Fibroblast of skin of scalp (primary cell): ENCODE results near the gene GYS2. TPM values are rescaled to one million over a fixed set of nuclear protein-coding genes. Genes with fewer than 3 reads are reported as not detected.
"Not testable (repeated sequence)": the region's sequence is repeated elsewhere in the genome, so short reads cannot be mapped to it uniquely, and the experiment has no call there.

Experiments
- DNase-seq: peaks from one replicate; pipeline ENCODE4 v3.0.0-alpha.2; 2013
- polyA plus RNA-seq, 2 experiments: library from polyadenylated mRNA; unstranded; fragments of 120-200 nt; gene quantifications; one replicate each; pipeline ENCODE4 v1.2.1, GENCODE V29; 2013; ENCODE audit not compliant: insufficient read length in 2 of 2

The GYS2 gene
- polyA plus RNA-seq (2013, experiment 1 of 2; ENCODE audit: insufficient read length), result not detected
- not detected for polyA plus RNA-seq (2013, experiment 2 of 2; ENCODE audit: insufficient read length)

- DNase-seq, result no peak
Observed at GRCh38 chr12:21604245-21605101, at the start of gene GYS2. TSS of gene GYS2 (minus strand) at chr12:21604847. CDS start at chr12:21604592, 255 bp downstream.

GRCh38 chr12:21651821-21652220 lies 47.2 kb upstream of the GYS2 start:
- no peak for DNase-seq

- no peak for DNase-seq
Observed at GRCh38 chr12:21650997-21651396, 46.4 kb upstream of the GYS2 start.

GRCh38 chr12:21649034-21649433 lies 44.4 kb upstream of the GYS2 start:
- no peak for DNase-seq

GRCh38 chr12:21648378-21648777 lies 43.7 kb upstream of the GYS2 start:
- no peak for DNase-seq

- no peak for DNase-seq
Observed at GRCh38 chr12:21647179-21647578, 42.5 kb upstream of the GYS2 start.

GRCh38 chr12:21645041-21645500 lies 40.4 kb upstream of the GYS2 start:
- DNase-seq, result not testable (repeated sequence)

GRCh38 chr12:21644516-21644915 lies 39.9 kb upstream of the GYS2 start:
- DNase-seq, result no peak

GRCh38 chr12:21643758-21644157 lies 39.1 kb upstream of the GYS2 start:
- DNase-seq, result no peak

GRCh38 chr12:21642707-21643389 lies 38.2 kb upstream of the GYS2 start:
- peak; percentile 17 for DNase-seq

- DNase-seq, result no peak
Observed at GRCh38 chr12:21638054-21638891, 33.6 kb upstream of the GYS2 start.

- no peak for DNase-seq
Observed at GRCh38 chr12:21634245-21634644, 29.6 kb upstream of the GYS2 start.

- DNase-seq, result no peak
Observed at GRCh38 chr12:21631367-21631766, 26.7 kb upstream of the GYS2 start.

GRCh38 chr12:21627924-21628323 lies 23.3 kb upstream of the GYS2 start:
- no peak for DNase-seq

GRCh38 chr12:21618566-21618965 lies 13.9 kb upstream of the GYS2 start:
- DNase-seq, result no peak

- DNase-seq, result no peak
Observed at GRCh38 chr12:21617030-21617429, 12.4 kb upstream of the GYS2 start.

- DNase-seq, result no peak
Observed at GRCh38 chr12:21615431-21615830, 10.8 kb upstream of the GYS2 start.

GRCh38 chr12:21614506-21614905 lies 9.9 kb upstream of the GYS2 start:
- no peak for DNase-seq

- DNase-seq, result no peak
Observed at GRCh38 chr12:21613931-21614330, 9.3 kb upstream of the GYS2 start.

- no peak for DNase-seq
Observed at GRCh38 chr12:21608196-21608595, 3.5 kb upstream of the GYS2 start.

GRCh38 chr12:21607701-21608100 lies 3.1 kb upstream of the GYS2 start:
- DNase-seq, result peak; percentile 27

GRCh38 chr12:21606175-21606574 lies 1.5 kb upstream of the GYS2 start:
- no peak for DNase-seq

GRCh38 chr12:21602774-21603173 lies 1.9 kb downstream of the GYS2 start:
- DNase-seq, result no peak
